ENCODE results near the gene DENND4A. TPM values are rescaled to one million over a fixed set of nuclear protein-coding genes. Genes with fewer than 3 reads are reported as not detected.

Gene DENND4A
- total and polyA plus RNA-seq, 9 of the 15 experiments (the other 6 are each of a cell fraction or from before 2014, with no cell fraction given), result 6.8 to 32.3 (median 19.9) TPM

GRCh38 chr15:65610871-65611718 lies 181.0 kb downstream of the DENND4A start, which contains the start of gene INTS14 (continued):
- TF ChIP-seq CHD4 (IDR thresholded peaks at IDR 0.05; ENCODE audit: insufficient read depth, insufficient replicate concordance, low read depth, low read length, poor library complexity, severe bottlenecking), result no peak
- peak; percentile 79 for TF ChIP-seq ETV5 (CRISPR knock-in tag; IDR thresholded peaks at IDR 0.05; ENCODE audit: low read depth)
- TF ChIP-seq GMEB1 (CRISPR knock-in tag; IDR thresholded peaks at IDR 0.05), result peak; percentile 72
- TF ChIP-seq CHCHD3 (CRISPR knock-in tag; IDR thresholded peaks at IDR 0.05), result 0 out of 2 replicates have a peak, but pooled peaks have one; percentile 67
- no peak for TF ChIP-seq ID3 (CRISPR knock-in tag; IDR thresholded peaks at IDR 0.05)
- TF ChIP-seq ID3 (tag; IDR thresholded peaks at IDR 0.05), result peak; percentile 90
- TF ChIP-seq GTF3C2 (IDR thresholded peaks at IDR 0.05; ENCODE audit: borderline replicate concordance, extremely low read depth, insufficient read length), result no peak
- no peak for TF ChIP-seq ZNF253 (CRISPR knock-in tag; conservative IDR thresholded peaks at IDR 0.05)
- peak; percentile 89 for TF ChIP-seq NEUROD1 (IDR thresholded peaks at IDR 0.05; ENCODE audit: borderline replicate concordance, low read depth, low read length, partially characterized antibody)
- no peak for TF ChIP-seq MEIS2 (IDR thresholded peaks at IDR 0.05; ENCODE audit: partially characterized antibody)
- TF ChIP-seq ZZZ3 (IDR thresholded peaks at IDR 0.05), result peak; percentile 83; the same call in 1 of the 2 replicates
- TF ChIP-seq GATAD2B (IDR thresholded peaks at IDR 0.05; ENCODE audit: borderline replicate concordance), result peak; percentile 85
- no peak for TF ChIP-seq IRF1 (CRISPR knock-in tag; IDR thresholded peaks at IDR 0.05; ENCODE audit: borderline replicate concordance)
- TF ChIP-seq PRDM10 (IDR thresholded peaks at IDR 0.05; ENCODE audit: partially characterized antibody), result peak; percentile 95
- TF ChIP-seq FOXP1 (CRISPR knock-in tag; IDR thresholded peaks at IDR 0.05), result peak; percentile 78
